Activated T-helper 9 cell treated with anti-CD3 and anti-CD28 coated beads, Interleukin-2, amount 50 U/mL, for 16 hours (primary cell): ENCODE measurements around the gene WRAP53.
A peak's percentile ranks its signal among the peaks of the same experiment; 100 is the strongest.

Experiments used
- DNase-seq: peaks from one replicate; pipeline ENCODE4 v3.0.0-alpha.2; 2020; ENCODE audit warnings: low read depth

Gene WRAP53

DNA sequence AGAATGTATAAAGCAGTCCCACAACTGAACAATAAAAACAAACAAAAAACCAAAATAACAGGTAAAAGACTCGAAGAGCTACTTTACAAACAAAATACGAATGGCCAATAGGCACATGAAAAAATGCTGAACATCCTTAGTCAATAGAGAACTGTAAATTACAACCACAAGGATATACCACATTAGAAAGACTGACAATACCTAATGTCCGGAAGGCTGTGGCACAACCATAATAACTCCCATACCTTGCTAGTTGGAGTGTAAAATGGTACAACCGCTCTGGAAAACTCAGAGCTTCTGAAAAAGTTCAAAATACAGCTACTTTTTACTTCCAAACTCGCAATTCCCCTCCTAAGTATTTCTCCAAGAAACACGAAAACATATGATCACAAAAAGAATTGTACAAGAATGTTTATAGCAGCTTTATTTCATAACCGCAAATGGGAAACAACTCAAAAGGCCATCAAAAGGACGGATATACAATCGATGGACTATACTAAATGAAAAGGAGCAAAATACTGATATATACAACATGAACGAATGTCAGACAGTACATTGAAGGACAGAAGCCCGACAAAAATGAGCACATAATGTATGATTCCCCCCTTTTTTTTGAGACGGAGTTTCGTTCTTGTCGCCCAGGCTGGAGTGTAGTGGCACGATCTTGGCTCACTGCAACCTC, 3.3 kb upstream of the WRAP53 start:
- no peak for DNase-seq

- DNase-seq, result peak; percentile 86
Measured at GRCh38 chr17:7685533-7686221, 2.6 kb upstream of the WRAP53 start.

- DNase-seq, result peak; percentile 70
Measured at GRCh38 chr17:7686222-7687071, 1.8 kb upstream of the WRAP53 start.

DNA sequence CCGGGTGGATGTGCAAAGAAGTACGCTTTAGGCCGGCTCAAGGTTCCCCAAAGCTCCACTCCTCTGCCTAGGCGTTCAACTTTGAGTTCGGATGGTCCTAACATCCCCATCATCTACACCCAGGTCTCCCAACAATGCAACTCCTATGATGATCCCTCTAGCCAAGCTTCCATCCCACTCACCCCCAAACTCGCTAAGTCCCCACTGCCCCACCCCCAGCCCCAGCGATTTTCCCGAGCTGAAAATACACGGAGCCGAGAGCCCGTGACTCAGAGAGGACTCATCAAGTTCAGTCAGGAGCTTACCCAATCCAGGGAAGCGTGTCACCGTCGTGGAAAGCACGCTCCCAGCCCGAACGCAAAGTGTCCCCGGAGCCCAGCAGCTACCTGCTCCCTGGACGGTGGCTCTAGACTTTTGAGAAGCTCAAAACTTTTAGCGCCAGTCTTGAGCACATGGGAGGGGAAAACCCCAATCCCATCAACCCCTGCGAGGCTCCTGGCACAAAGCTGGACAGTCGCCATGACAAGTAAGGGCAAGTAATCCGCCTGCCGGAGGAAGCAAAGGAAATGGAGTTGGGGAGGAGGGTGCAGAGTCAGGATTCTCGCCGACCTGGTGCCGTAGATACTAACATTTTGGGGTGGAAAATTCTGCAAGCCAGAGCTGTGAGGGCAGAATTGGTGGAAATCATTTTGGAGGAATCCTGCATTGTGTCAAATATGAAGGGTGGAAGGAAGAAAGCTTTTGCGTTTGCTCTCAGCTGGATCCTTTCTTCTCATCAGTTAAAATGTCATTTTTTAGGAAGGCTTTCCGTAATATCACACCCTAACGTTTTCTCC, 987 bp upstream of the WRAP53 start, which contains the start of gene TP53:
Gene TP53, minus strand, starts transcription at position 419 of the 836 bp plus-strand sequence. CDS start 10,896 bp downstream, outside the sequence.
- DNase-seq, result peak; percentile 82

DNA sequence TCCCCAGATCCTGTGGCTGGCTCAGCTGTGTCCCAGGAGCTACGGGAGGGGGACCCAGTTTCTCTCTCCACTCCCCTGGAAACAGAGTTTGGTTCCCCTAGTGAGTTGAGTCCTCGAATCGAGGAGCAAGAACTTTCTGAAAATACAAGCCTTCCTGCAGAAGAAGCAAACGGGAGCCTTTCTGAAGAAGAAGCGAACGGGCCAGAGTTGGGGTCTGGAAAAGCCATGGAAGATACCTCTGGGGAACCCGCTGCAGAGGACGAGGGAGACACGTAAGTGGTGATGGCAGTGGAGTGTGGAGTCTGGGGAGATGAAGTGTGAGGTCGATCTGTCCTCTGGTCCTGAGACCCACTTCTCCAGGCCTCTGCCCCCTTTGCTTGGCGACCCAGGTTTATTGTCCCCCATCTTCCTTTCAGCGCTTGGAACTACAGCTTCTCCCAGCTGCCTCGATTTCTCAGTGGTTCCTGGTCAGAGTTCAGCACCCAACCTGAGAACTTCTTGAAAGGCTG, 585 bp downstream of the WRAP53 start:
- DNase-seq, result no peak

GRCh38 chr17:7695586-7695985, 7.3 kb downstream of the WRAP53 start:
- no peak for DNase-seq

- DNase-seq, result no peak
Measured at GRCh38 chr17:7697828-7698588, 9.7 kb downstream of the WRAP53 start.

GRCh38 chr17:7700510-7700909, 12.2 kb downstream of the WRAP53 start:
- no peak for DNase-seq

DNA sequence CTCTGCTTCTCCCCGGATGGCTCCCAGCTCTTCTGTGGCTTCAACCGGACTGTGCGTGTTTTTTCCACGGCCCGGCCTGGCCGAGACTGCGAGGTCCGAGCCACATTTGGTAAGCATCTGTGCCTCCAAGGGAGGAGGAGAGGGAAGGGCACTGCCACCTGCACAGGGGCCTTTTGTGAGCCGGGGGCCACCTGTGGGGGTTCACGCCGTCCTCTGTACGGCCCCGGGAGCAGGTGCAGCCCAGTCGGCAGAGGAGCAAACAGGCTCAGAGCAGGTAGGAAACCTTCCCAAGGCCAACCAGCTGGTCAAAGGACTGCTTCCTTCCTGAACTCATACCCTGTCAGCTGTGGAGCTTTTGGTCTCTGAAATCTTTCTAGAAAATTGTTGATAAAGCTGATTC, 13.4 kb downstream of the WRAP53 start:
- DNase-seq, result no peak

DNA sequence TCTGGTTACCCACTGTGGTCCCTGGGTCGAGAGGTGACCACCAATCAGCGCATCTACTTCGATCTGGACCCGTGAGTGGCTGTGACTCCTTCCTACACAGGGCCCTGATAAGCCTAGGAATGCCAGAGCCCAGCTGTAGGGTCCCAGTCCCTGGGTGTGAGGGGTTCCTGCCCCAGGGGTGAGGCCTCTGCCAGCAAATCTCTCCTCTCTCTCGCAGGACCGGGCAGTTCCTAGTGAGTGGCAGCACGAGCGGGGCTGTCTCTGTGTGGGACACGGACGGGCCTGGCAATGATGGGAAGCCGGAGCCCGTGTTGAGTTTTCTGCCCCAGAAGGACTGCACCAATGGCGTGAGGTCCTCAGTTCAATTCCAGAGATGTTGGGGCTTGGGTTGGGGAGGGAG, 14.5 kb downstream of the WRAP53 start:
- DNase-seq, result no peak

GRCh38 chr17:7703584-7704479, 15.6 kb downstream of the WRAP53 start:
- DNase-seq, result no peak

- no peak for DNase-seq
Measured at GRCh38 chr17:7704601-7705268, 16.5 kb downstream of the WRAP53 start, which contains the start of gene EFNB3. Gene EFNB3 (plus strand): TSS chr17:7705202. CDS start chr17:7705599, 397 bp downstream.

GRCh38 chr17:7705269-7706255, 17.3 kb downstream of the WRAP53 start:
- DNase-seq, result no peak

DNA sequence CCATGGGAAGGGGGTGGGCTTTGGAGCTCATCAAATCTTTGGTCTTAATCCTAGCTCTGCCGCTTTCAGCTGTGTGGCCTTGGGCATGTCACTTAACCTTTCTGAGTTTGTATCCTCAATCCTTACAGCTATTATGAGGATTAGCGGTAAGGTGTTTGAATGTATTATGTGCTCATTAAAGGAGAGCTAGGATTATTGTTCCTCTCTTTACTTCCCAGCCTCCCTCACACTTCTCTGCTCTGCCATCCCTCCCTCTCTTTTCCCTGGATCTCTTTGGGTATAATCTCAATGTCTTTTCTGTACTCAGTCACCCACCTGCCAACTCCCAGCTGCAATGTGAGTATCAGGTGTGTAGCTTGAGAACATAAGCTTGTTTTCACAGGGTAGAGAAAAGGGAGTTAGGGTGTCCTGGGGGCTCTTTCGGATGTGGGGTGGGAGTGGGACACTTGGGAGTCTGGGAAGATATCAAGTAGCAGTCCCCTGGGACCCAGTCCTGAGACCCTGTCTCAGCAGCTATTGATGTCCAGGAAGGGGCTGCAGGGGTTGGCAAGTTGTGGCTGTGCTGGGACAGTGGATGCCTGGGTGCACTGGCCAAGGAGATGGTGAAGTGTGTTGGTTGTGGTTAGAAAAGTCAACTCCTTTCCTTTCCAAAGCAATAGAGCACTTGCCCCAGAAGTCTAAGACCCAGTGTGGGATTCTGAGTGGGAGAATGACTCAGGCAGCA, 18.5 kb downstream of the WRAP53 start:
- no peak for DNase-seq

- no peak for DNase-seq
Measured at GRCh38 chr17:7707446-7707845, 19.2 kb downstream of the WRAP53 start.

GRCh38 chr17:7707858-7708750, 19.8 kb downstream of the WRAP53 start:
- no peak for DNase-seq
